BLaER1 (cell line): ENCODE data around the gene ASPHD1.
"Not testable (repeated sequence)": the region's sequence is repeated elsewhere in the genome, so short reads cannot be mapped to it uniquely, and the experiment has no call there.

Experiments used
- H3K27ac ChIP-seq: shearing (Covaris generic); formaldehyde crosslinking; 2 replicates; pipeline ENCODE4 v1.8.1; 2022
- H3K27me3 ChIP-seq: shearing (Covaris generic); formaldehyde crosslinking; 2 replicates; pipeline ENCODE4 v1.8.1; 2022
- H3K36me3 ChIP-seq: shearing (Covaris generic); formaldehyde crosslinking; 2 replicates; pipeline ENCODE4 v1.8.1; 2022
- H3K4me1 ChIP-seq: shearing (Covaris generic); formaldehyde crosslinking; 2 replicates; pipeline ENCODE4 v1.8.1; 2022
- H3K4me2 ChIP-seq: shearing (Covaris generic); formaldehyde crosslinking; 2 replicates; pipeline ENCODE4 v1.8.1; 2022
- H3K4me3 ChIP-seq: shearing (Covaris generic); formaldehyde crosslinking; 2 replicates; pipeline ENCODE4 v1.8.1; 2022
- H3K9ac ChIP-seq: shearing (Covaris generic); formaldehyde crosslinking; 2 replicates; pipeline ENCODE4 v1.8.1; 2022
- H3K9me3 ChIP-seq: shearing (Covaris generic); formaldehyde crosslinking; 2 replicates; pipeline ENCODE4 v1.8.1; 2022
- H4K20me1 ChIP-seq: shearing (Covaris generic); formaldehyde crosslinking; 2 replicates; pipeline ENCODE4 v1.8.1; 2022
- Cebpa-rat ChIP-seq: shearing (Covaris generic); IDR thresholded peaks from 2 replicates; pipeline ENCODE4 v1.8.1; 2022

ASPHD1 gene

GRCh38 chr16:29905668-29906067 is 5.4 kb downstream of the ASPHD1 start:
- Histone ChIP-seq H3K4me3 (no peak overlapping the region), H3K27ac (no peak overlapping the region), H3K4me1 (peaks cover 22% of the 10 kb centered on the region), H3K27me3 (0 out of 2 replicates have a peak, but pooled peaks cover 3% of the 10 kb centered on the region), H3K9ac (no peak overlapping the region), H3K9me3 (no peaks in the 10 kb centered on the region), H3K4me2 (no peak overlapping the region), H3K36me3 (peaks cover 6% of the 10 kb centered on the region; the same call in 1 of the 2 replicates), H4K20me1 (peaks cover 13% of the 10 kb centered on the region; the same call in 1 of the 2 replicates)
- no peak for TF ChIP-seq Cebpa-rat

GRCh38 chr16:29906520-29907244 is 6.4 kb downstream of the ASPHD1 start:
- Histone ChIP-seq H3K4me3 (no peak overlapping the region), H3K9me3 (no peaks in the 10 kb centered on the region), H3K36me3 (peaks cover 16% of the 10 kb centered on the region), H3K27me3 (no peaks in the 10 kb centered on the region), H3K27ac (no peak overlapping the region), H4K20me1 (peaks cover 4% of the 10 kb centered on the region; the same call in 1 of the 2 replicates), H3K9ac (no peak overlapping the region), H3K4me1 (peaks cover 20% of the 10 kb centered on the region), H3K4me2 (no peak overlapping the region)
- TF ChIP-seq Cebpa-rat, result no peak

GRCh38 chr16:29907973-29908372 is 7.7 kb downstream of the ASPHD1 start:
- TF ChIP-seq Cebpa-rat, result no peak
- Histone ChIP-seq H4K20me1 (no peaks in the 10 kb centered on the region), H3K27me3 (no peaks in the 10 kb centered on the region), H3K4me1 (peaks cover 20% of the 10 kb centered on the region), H3K4me3 (no peak overlapping the region), H3K4me2 (no peak overlapping the region), H3K9ac (no peak overlapping the region), H3K36me3 (peaks cover 22% of the 10 kb centered on the region), H3K9me3 (no peaks in the 10 kb centered on the region), H3K27ac (no peak overlapping the region)

- no peak overlapping the region for H3K4me2 ChIP-seq
- no peaks in the 10 kb centered on the region for H3K9me3 ChIP-seq
- H3K27me3 ChIP-seq, result no peaks in the 10 kb centered on the region
- no peak overlapping the region for H3K4me3 ChIP-seq
- no peaks in the 10 kb centered on the region for H4K20me1 ChIP-seq
- H3K4me1 ChIP-seq, result peaks cover 14% of the 10 kb centered on the region
- peaks cover 28% of the 10 kb centered on the region for H3K36me3 ChIP-seq
- TF ChIP-seq Cebpa-rat, result no peak
- H3K9ac ChIP-seq, result no peak overlapping the region
- no peak overlapping the region for H3K27ac ChIP-seq
Measured at GRCh38 chr16:29908719-29909220, 8.5 kb downstream of the ASPHD1 start.

GRCh38 chr16:29909391-29909790 is 9.1 kb downstream of the ASPHD1 start:
- TF ChIP-seq Cebpa-rat, result no peak
- H3K36me3 ChIP-seq, result peaks cover 34% of the 10 kb centered on the region
- H3K9me3 ChIP-seq, result no peaks in the 10 kb centered on the region
- 0 out of 2 replicates have a peak, but pooled peaks cover under 1% of the 10 kb centered on the region for H4K20me1 ChIP-seq
- H3K9ac ChIP-seq, result no peak overlapping the region
- no peak overlapping the region for H3K4me3 ChIP-seq
- peaks cover 10% of the 10 kb centered on the region for H3K4me1 ChIP-seq
- peak overlapping the region; percentile 39 for H3K4me2 ChIP-seq
- no peaks in the 10 kb centered on the region for H3K27me3 ChIP-seq
- no peak overlapping the region for H3K27ac ChIP-seq

- peak overlapping the region; percentile 39 for H3K4me2 ChIP-seq
- H3K9ac ChIP-seq, H3K27me3 ChIP-seq, H4K20me1 ChIP-seq, H3K27ac ChIP-seq, H3K9me3 ChIP-seq, H3K4me3 ChIP-seq: not testable (repeated sequence)
- peaks cover 39% of the 10 kb centered on the region for H3K36me3 ChIP-seq
- H3K4me1 ChIP-seq, result peaks cover 10% of the 10 kb centered on the region
Measured at GRCh38 chr16:29909851-29910250, 9.6 kb downstream of the ASPHD1 start.

- H3K27me3 ChIP-seq, result no peaks in the 10 kb centered on the region
- H3K36me3 ChIP-seq, result peaks cover 50% of the 10 kb centered on the region
- H3K4me1 ChIP-seq, result peaks cover 10% of the 10 kb centered on the region
- no peak for TF ChIP-seq Cebpa-rat
- H3K9ac ChIP-seq, result no peak overlapping the region
- H3K4me3 ChIP-seq, result no peak overlapping the region
- no peak overlapping the region for H3K4me2 ChIP-seq
- H3K27ac ChIP-seq, result no peak overlapping the region
- peaks cover 6% of the 10 kb centered on the region; the same call in 1 of the 2 replicates for H4K20me1 ChIP-seq
- H3K9me3 ChIP-seq, result no peaks in the 10 kb centered on the region
Measured at GRCh38 chr16:29910819-29911675, 10.8 kb downstream of the ASPHD1 start.

GRCh38 chr16:29911676-29912010 is 11.4 kb downstream of the ASPHD1 start:
- Histone ChIP-seq H3K4me2 (no peak overlapping the region), H3K36me3 (peaks cover 52% of the 10 kb centered on the region), H3K9ac (no peak overlapping the region), H4K20me1 (peaks cover 6% of the 10 kb centered on the region; the same call in 1 of the 2 replicates), H3K9me3 (no peaks in the 10 kb centered on the region), H3K4me1 (peaks cover 10% of the 10 kb centered on the region), H3K4me3 (no peak overlapping the region), H3K27ac (no peak overlapping the region), H3K27me3 (no peaks in the 10 kb centered on the region)
- TF ChIP-seq Cebpa-rat, result no peak

GRCh38 chr16:29912087-29912486 is 11.8 kb downstream of the ASPHD1 start:
- Histone ChIP-seq H3K4me2 (no peak overlapping the region), H3K27ac (no peak overlapping the region), H3K4me1 (peaks cover 10% of the 10 kb centered on the region), H4K20me1 (peaks cover 6% of the 10 kb centered on the region; the same call in 1 of the 2 replicates), H3K27me3 (no peaks in the 10 kb centered on the region), H3K9ac (no peak overlapping the region), H3K36me3 (peaks cover 55% of the 10 kb centered on the region), H3K9me3 (no peaks in the 10 kb centered on the region), H3K4me3 (no peak overlapping the region)
- no peak for TF ChIP-seq Cebpa-rat

GRCh38 chr16:29913514-29913913 is 13.2 kb downstream of the ASPHD1 start:
- Histone ChIP-seq H3K4me1 (peaks cover 10% of the 10 kb centered on the region), H3K36me3 (peaks cover 67% of the 10 kb centered on the region)

More at GRCh38 chr16:29913514-29913913, 13.2 kb downstream of the ASPHD1 start:
- Histone ChIP-seq H3K4me2 (no peak overlapping the region), H3K4me3 (no peak overlapping the region), H3K9me3 (no peaks in the 10 kb centered on the region), H4K20me1 (peaks cover 6% of the 10 kb centered on the region; the same call in 1 of the 2 replicates), H3K27ac (no peak overlapping the region), H3K9ac (no peak overlapping the region), H3K27me3 (no peaks in the 10 kb centered on the region)
- no peak for TF ChIP-seq Cebpa-rat
